Activated CD4-positive, alpha-beta T cell treated with anti-CD3 and anti-CD28 coated beads for 4 hours (primary cell): ENCODE measurements around the gene HRC.
A peak's percentile ranks its signal among the peaks of the same experiment; 100 is the strongest.
"Not testable (repeated sequence)": the region's sequence is repeated elsewhere in the genome, so short reads cannot be mapped to it uniquely, and the experiment has no call there.

Experiments used
- DNase-seq, 2 donors: peaks; one replicate each; pipeline ENCODE4 v3.0.0-alpha.2; 2020

The HRC gene

DNA sequence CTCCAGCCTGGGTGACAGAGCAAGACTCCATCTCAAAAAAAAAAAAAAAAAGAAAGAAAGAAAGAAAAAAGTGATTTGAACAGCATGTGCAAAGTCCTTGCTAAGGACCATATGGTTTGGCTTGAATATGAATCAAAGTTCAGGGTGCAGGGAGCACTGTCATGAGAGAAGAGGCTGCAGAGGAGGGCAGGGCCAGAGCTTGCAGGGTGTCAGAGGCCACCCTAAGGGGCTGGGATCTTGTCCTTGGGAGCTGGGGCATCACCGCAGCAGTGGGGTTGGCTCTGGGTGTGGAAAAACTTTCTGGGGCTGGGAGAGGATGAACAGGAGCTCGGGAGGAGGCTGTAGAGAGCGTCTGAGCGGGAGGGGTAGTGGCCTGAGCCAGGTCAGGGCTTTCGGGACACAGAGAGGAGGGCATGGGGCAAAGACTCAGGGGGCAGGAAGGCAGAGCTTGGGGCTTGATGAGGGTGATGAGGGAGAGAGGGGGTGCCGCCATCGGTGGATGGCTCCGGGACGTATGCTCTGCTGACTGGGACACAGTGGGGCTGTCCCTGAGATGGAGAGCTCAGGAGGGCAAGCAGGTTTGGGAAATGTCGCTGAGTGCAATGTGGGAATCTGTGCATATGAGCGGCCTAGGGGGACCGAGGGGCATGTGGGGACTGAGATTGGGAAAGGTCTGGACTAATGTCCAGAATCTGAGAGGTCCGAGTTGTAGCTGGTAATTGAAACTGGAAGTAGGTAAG is 5.4 kb upstream of the HRC start:
- no peak for DNase-seq

DNA sequence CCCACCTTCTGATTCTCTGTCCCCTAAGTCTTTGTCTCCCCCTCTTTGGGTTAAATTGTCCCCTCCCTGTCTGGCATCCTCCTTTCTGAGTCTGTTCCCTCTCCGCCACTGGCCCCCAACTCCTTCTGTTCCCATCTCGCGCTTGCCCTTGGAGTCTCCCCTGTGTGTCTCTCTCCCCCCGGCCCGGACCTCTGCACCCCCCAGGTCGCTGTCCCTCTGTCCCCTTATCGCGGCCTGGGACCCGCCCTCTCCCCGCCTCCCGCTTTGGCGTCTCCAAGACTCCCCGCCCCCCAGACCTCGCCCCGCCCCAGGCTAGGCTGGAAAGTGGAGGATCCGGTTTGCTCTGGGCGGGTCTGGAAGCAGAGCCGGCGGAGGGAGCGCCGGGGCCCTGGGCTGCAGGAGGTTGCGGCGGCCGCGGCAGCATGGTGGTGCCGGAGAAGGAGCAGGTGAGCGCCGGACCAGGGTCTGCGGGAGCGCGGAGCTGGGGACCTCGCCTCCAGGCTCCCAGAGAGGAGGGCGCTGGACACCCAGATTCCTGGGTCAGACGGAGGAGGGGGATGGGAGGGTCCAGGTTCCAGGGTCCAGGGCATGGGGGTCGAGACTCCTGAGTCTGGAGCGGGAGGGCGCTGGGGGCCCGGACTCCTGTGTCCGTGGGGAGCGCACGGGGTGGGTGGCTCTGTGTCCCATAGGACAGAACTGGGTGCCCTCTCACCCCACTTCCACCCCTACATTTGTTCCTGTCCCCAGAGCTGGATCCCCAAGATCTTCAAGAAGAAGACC is 2.4 kb upstream of the HRC start, which contains the start of gene TRPM4:
Gene TRPM4 (plus strand): TSS at position 348 of the 780 bp plus-strand sequence. CDS start 75 bp downstream, at position 423.
- DNase-seq: peak; percentile 16 to 23

- no peak for DNase-seq
Measured at GRCh38 chr19:49155820-49156346, 687 bp upstream of the HRC start.

GRCh38 chr19:49154279-49154678 is 917 bp downstream of the HRC start:
- no peak for DNase-seq

- DNase-seq: no peak
Measured at GRCh38 chr19:49153167-49153809, 1.9 kb downstream of the HRC start.

DNA sequence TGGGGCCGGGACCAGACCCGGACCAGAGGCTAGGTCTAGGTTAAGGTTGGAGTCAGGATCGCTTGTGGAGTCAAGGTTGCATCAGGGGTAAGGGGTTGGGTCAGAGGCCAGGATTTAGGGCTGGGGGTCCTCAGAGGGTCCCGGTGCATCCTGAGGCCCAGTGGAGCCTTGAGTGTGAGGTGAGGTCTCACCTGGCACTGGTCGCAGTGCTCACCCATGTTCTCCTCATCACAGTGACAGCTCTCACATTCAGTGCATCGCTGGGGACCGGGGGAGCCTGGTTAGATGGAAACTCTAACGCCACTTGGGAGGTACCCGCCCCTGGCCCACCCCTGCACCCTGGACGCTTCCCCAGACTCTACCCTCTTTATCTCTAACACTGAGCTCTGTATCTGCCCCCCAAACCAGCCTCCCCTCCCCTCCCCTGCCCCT is 3.1 kb downstream of the HRC start:
- no peak for DNase-seq

DNA sequence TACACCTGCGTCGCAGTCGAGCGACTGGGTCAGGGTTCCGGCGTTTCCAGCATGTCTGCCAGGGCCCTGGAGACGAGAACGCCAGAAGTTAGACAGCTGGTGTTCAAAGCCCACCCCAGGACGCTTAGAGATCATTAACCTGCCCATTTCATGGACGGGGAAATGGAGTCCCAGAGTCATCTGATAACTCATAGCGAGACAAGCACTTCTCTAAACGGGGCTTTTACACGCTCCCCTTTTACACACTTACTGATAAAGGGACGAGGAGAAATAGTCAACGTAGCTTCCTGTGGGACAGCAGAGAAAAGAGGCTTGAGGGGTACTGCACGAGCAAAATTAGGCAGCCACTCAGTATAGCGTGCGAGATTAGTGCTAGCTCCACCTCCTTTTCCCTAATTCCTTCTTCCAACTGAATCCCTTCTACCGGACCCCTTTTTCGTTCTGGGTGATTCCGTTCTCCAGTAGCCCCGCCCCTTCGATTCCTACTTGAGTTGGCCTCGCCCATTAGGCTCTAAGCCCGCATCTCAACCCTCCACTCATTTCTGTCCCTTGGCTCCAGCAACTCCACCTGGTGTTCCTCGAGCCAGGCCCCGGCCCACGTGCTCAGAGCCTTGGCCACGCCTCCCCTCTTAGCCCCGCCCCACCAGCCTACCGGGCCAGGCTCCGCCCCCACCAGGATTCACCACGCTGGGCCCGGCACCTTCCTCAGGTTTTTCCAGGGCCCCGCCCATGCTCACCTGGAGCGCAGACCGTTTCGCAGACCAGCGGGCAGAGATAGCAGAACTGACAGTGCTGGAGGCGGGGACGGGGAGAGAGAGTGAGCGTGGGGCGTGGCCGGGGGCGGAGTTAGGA is 3.7 kb downstream of the HRC start:
- peak; percentile 12 to 29 for DNase-seq

GRCh38 chr19:49150944-49151243 is 4.3 kb downstream of the HRC start:
- DNase-seq: no peak

DNA sequence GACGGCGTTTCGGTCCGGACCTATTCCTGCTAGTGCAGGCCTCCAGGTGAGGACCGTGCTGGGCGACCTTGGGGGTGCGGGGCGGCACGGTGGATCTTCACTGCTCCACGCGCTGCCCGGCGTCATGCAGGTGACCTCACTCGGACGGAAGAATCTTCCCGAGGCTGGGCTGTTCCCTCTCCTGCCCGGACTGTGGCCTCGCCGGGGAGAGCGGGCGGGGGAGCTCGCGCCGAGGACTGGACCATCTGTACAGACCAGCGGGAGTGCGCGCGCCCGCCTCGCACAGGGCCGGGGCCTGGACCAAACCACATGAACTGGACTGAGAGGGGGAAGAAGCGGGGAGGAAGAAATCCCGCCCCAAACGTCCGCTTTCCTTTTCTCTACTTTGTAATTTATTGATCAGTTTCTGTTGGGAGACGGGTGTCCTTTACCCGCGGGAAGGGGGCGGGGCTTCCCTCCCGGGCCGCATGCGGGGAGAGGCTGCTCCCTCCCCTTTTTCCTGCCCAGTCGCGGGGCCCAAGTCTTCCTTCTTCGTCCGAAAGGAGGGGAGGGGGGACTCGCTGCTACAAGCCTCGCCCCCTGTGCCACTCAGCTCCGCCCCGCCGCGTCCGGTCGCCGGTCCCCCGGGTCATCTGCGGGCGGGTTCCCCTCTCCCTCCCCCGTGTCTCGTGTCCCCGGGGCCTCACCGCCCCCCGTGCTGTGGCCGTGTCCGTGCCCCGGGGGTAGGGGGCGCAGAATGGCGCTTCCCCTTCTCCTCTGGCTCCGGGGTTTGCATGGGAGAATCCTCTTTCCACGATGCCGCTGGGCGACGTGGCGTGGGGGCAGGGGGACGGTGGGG is 4.9 kb downstream of the HRC start:
- peak; percentile 28 to 33 for DNase-seq

DNA sequence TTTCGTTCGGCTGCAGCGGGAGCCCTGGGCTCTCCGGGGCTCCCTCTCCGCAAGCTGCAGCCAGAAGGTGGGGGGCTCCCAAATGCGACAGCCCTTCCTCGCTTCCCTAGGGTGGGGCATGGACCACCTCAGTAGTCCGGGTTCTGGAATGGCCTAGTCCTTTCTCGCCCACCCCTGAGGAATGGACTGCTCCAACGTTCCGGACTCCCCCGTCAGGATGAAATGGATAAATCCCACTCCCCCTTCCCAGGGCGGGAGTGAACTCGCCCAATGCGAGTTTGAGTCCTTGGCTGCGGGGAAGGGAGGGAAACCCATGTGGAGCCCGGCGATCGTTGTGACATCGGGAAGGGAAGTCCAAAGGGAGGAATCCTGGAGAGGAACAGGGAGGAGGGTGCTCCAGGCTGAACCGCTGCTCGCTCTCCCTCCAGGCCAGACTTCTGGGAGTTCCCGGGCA is 5.5 kb downstream of the HRC start:
- no peak for DNase-seq

DNA sequence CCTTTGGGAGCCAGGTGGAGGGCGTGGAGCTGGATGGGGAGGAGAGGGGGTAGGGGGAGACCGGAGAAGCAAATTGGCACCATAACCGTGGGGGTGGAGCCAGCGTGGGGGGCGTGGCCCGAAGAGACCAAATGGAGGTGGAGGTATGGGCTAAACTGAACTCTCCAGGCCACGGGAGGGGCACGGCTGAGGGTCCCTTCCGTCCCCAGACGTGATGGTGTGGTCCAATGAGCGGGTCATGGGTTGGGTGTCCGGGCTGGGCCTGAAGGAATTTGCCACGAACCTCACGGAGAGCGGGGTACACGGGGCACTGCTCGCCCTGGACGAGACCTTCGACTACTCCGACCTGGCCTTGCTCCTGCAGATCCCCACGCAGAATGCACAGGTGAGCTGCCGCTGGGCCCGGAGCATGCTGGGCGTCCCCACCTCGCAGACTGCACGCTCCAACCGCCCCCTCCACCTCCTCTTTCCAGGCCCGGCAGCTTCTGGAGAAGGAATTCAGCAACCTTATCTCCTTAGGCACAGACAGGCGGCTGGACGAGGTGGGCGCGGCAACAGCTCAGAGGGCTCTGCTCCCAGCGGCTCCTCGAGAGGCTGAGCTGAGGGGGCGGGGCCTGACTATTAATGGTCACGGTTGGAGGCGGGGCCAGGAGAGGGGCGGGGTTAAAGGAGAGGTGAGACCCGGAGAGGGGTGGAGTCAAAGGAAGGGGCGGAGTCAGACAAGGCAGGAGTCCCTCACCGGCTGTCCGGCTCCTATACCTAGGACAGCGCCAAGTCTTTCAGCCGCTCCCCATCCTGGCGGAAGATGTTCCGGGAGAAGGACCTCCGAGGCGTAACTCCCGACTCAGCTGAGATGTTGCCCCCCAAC is 6.2 kb downstream of the HRC start:
- DNase-seq: peak; percentile 75 to 78

DNA sequence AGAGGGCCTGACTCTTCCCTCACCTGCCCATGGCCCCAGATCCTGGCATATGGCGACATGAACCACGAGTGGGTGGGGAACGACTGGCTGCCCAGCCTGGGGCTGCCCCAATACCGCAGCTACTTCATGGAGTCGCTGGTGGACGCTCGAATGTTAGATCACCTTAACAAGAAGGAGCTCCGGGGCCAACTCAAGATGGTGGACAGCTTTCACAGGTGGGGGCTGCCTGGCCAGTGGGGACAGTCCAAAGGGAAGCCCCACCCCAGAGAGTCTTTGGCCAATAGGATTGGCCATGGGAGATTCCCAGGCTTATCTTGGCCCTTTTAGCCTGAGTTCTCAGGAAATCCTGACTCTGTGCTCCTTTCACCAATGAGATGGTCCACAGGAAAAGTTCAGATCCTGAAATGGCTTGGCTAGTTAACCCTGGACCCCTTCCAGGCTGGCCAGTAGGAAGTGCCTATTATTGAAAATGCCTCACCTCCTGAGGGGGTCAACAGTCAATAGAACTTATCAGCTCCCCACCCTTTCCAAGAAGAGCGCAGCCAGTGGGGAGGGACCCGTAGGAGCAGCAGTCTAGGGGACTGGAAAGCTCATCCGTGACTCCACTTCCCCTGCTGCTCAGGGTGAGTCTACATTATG is 7.0 kb downstream of the HRC start:
- DNase-seq: no peak

DNA sequence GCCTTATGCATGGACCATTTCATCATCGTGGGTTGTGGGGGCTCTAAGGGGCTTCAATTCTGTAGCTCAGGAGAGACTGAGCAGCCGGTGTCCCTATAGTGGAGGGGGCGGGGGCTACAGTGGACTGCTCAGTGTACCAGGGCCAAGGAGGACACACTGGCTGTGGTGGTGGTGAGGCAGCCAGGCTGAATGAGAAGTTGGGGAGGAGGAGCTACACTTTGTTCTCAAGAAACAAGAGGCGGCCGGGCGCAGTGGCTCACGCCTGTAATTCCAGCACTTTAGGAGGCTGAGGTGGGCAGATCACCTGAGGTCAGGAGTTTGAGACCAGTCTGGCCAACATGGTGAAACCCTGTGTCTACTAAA is 8.8 kb downstream of the HRC start:
- not testable (repeated sequence) for DNase-seq

- DNase-seq: peak; percentile 71 to 79
Measured at GRCh38 chr19:49145573-49146407, 9.4 kb downstream of the HRC start.

- peak in 1 of 2 donors; percentile 46 for DNase-seq
Measured at GRCh38 chr19:49142866-49143335, 12.3 kb downstream of the HRC start.

DNA sequence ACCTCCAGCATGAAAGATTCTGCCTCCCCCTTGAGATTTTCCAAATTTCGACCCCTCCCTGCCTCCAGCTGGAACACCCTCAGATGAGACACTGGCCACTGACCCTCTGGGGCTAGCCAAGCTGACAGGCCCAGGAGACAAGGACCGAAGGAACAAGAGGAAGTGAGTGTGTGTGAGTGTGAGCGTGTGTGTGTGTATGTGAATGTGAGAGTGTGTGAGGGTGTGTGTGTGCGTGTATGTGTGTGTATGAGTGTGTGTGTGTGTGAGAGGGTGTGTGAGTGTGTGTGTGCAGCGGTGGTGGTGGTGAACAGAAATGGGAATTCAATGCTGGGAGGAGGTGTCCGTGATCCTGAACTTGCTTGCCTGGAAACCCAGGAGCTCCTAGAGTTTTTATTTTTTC is 13.8 kb downstream of the HRC start:
- no peak for DNase-seq

DNA sequence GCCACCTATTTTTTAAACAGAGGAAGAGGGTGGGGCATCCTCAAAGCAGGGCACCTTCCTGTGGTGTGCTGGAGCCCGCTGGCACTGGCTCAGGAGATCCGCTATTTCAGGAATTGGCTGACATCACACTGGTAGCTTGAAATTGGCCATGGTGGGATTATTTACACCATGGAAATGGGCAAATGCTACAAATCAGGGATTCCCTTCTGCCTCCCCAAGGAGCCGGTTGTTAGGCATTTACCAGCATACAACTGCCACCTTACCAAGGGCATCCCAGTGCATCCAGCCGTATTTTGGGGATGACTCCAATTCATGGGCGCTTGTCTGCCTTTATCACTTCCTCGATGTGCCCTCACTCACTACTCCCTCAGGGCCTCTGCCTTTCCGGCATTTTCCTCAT is 14.2 kb downstream of the HRC start:
- no peak for DNase-seq

GRCh38 chr19:49136771-49137171 is 18.4 kb downstream of the HRC start:
- no peak for DNase-seq

- no peak for DNase-seq
Measured at GRCh38 chr19:49135686-49136085, 19.5 kb downstream of the HRC start.
